K562 (cell line): ENCODE data around the gene TAS2R38. TPM values are rescaled to one million over a fixed set of nuclear protein-coding genes. Genes with fewer than 3 reads are reported as not detected.

ENCODE experiments used
- ATAC-seq: fragments of 200-7000 bp; cut with Tn5 transposase; 3 replicates; pipeline ENCODE4 v1.9.1; 2020; ENCODE audit warnings: moderate library complexity
- BruUV-seq: library from RNA; stranded (reverse); fragments of 400-500 nt; replicated peaks from 2 replicates; lab custom pipeline; 2021; lab: Mats Ljungman, UMichigan
- CTCF ChIA-PET: fragments of 300-600 bp; formaldehyde crosslinking; extraction: SDS; loops from one replicate; lab custom pipeline; 2021; ENCODE audit warnings: low intra/inter-chr PET ratio; lab: Yijun Ruan, JAX
- POLR2A ChIA-PET: fragments of 300-600, 350-650 bp; sonication (Branson Sonifier 250); formaldehyde crosslinking; extraction: SDS; loops from one replicate; lab custom pipeline; 2021; ENCODE audit warnings: antibody characterized with exemption, inconsistent platforms; lab: Yijun Ruan, JAX
- DNase-seq, 4 experiments: peaks; one replicate each; pipeline versions ENCODE4 v3.0.0 to v3.0.0-alpha.2; 2011 to 2018; ENCODE audit warnings: low spot score in 3 of 4, mixed read lengths in 3 of 4; ENCODE audit errors: extremely low read depth in 1 of 4
- FAIRE-seq: peaks from 2 replicates; lab custom pipeline; 2011; peaks lifted over from hg19 to GRCh38; lab: Jason Lieb, UNC
- H2AFZ ChIP-seq: 2 replicates; pipeline ENCODE4 v1.6.0; 2011; ENCODE audit warnings: low read depth, low read length, control low read depth, inconsistent platforms
- H3K27ac ChIP-seq: fragments of 200-600 bp; 3 replicates; pipeline ENCODE4 v1.8.0; 2011; ENCODE audit warnings: low read depth, mild to moderate bottlenecking, control low read depth, inconsistent platforms, low read length, moderate library complexity, mixed read lengths; ENCODE audit errors: extremely low read depth
- H3K27me3 ChIP-seq, 2 experiments: fragments of 300-600 bp in 1 of 2; 2 replicates in 1 of 2; 3 replicates in 1 of 2; pipeline versions ENCODE4 v1.6.0 to v1.8.0; 2011; ENCODE audit warnings: inconsistent platforms in 2 of 2, low read length in 2 of 2, mild to moderate bottlenecking in 1 of 2, mixed read lengths in 1 of 2, moderate library complexity in 1 of 2; ENCODE audit not compliant: control insufficient read depth in 2 of 2, insufficient read depth in 2 of 2
- H3K36me3 ChIP-seq: fragments of 300-600 bp; 3 replicates; pipeline ENCODE4 v1.8.0; 2011; ENCODE audit warnings: mild to moderate bottlenecking, low read length, inconsistent platforms; ENCODE audit not compliant: control insufficient read depth, insufficient read depth
- H3K4me1 ChIP-seq, 2 experiments: fragments of 200-600 bp in 1 of 2; replicated peaks in 1 of 2; 2 replicates in 1 of 2; 3 replicates in 1 of 2; pipeline versions ENCODE4 v1.5.1 to v1.8.0; 2011; ENCODE audit warnings: inconsistent platforms in 2 of 2, low read length in 2 of 2, mild to moderate bottlenecking in 1 of 2, mixed read lengths in 1 of 2, moderate library complexity in 1 of 2; ENCODE audit not compliant: control insufficient read depth in 2 of 2, insufficient read depth in 2 of 2
- H3K4me2 ChIP-seq: 2 replicates; pipeline ENCODE4 v1.6.1; 2011; ENCODE audit warnings: low read length, control low read depth, inconsistent platforms, mixed read lengths; ENCODE audit not compliant: insufficient read depth
- H3K4me3 ChIP-seq: fragments of 200-600 bp; sonication (generic), shearing (Covaris generic); 2 replicates; pipeline ENCODE4 v1.5.1; 2016; ENCODE audit warnings: control low read depth, inconsistent platforms
- H3K79me2 ChIP-seq: fragments of 200-600 bp; 3 replicates; pipeline ENCODE4 v1.8.0; 2011; ENCODE audit warnings: low read length, inconsistent platforms; ENCODE audit not compliant: control insufficient read depth, insufficient read depth
- H3K9ac ChIP-seq, 2 experiments: 2 replicates each; pipeline versions ENCODE4 v1.6.0 to v1.6.1; 2011; ENCODE audit warnings: low read depth in 2 of 2, low read length in 2 of 2, control low read depth in 1 of 2, inconsistent platforms in 1 of 2, mild to moderate bottlenecking in 1 of 2, mixed read lengths in 1 of 2; ENCODE audit not compliant: insufficient read depth in 1 of 2
- H3K9me1 ChIP-seq: one replicate; pipeline ENCODE4 v1.6.0; 2011; ENCODE audit warnings: inconsistent platforms, mild to moderate bottlenecking, low read length, moderate library complexity; ENCODE audit not compliant: control insufficient read depth, insufficient read depth
- H3K9me3 ChIP-seq: replicated peaks from 2 replicates; pipeline ENCODE4 v1.5.1; 2011; ENCODE audit warnings: low read depth, low read length, inconsistent platforms; ENCODE audit not compliant: control insufficient read depth, insufficient read depth
- H4K20me1 ChIP-seq: replicated peaks from 2 replicates; pipeline ENCODE4 v1.6.1; 2011; ENCODE audit warnings: low read length, inconsistent platforms, mixed read lengths; ENCODE audit not compliant: control insufficient read depth, insufficient read depth
- BACH1 ChIP-seq: fragments of 200-800 bp; sonication (Bioruptor generic); IDR thresholded peaks from 2 replicates; pipeline ENCODE4 v1.6.1; 2016; ENCODE audit warnings: missing genetic modification characterization, missing compliant biosample characterization
- BHLHE40 ChIP-seq: IDR thresholded peaks from 2 replicates; pipeline ENCODE4 v1.6.1; 2011; ENCODE audit warnings: low read length, improper control_type of control experiment
- IFI16 ChIP-seq: fragments of 250-450 bp; sonication (Bioruptor Pico); IDR thresholded peaks from 2 replicates; pipeline ENCODE4 v2.1.2; 2022; ENCODE audit warnings: mild to moderate bottlenecking, inconsistent platforms
- MECOM ChIP-seq: fragments of 250-450 bp; sonication (Bioruptor Pico); IDR thresholded peaks from 2 replicates; pipeline ENCODE4 v1.8.0; 2022; ENCODE audit warnings: inconsistent platforms
- RFX1 ChIP-seq: fragments of 450-650 bp; IDR thresholded peaks from 2 replicates; pipeline ENCODE4 v1.6.1; 2016; ENCODE audit warnings: mild to moderate bottlenecking, moderate library complexity
- ZFPM2 ChIP-seq: fragments of 250-450 bp; sonication (Bioruptor Pico); IDR thresholded peaks from 2 replicates; pipeline ENCODE4 v1.5.1; 2022; ENCODE audit warnings: mild to moderate bottlenecking
- ZNF644 ChIP-seq: fragments of 200-800 bp; sonication (Bioruptor generic); IDR thresholded peaks from 2 replicates; pipeline ENCODE4 v1.6.1; 2016; ENCODE audit warnings: low read depth, missing genetic modification characterization, missing compliant biosample characterization
- ZNF778 ChIP-seq: fragments of 450-650 bp; formaldehyde crosslinking; IDR thresholded peaks from 2 replicates; pipeline ENCODE4 v1.4.0; 2020; ENCODE audit warnings: mild to moderate bottlenecking, moderate library complexity
- WGBS: fragments of 100-300 bp; shearing (Covaris generic); methylation state at CpG from one replicate; pipeline ENCODE4 v1.1.6; 2016; ENCODE audit warnings: low coverage, mixed read lengths; ENCODE audit not compliant: insufficient coverage; ENCODE audit errors: missing lambda C conversion rate; 5-methylcytosine and 5-hydroxymethylcytosine counted together
- in situ Hi-C: fragments of 300-500 bp; cut with MboI; formaldehyde crosslinking; loops from 4 replicates; pipeline ENCODE4 v1.15.0; 2018; ENCODE audit warnings: inconsistent platforms, mixed read lengths
- intact Hi-C: fragments of 100-400 bp; cut with micrococcal nuclease; formaldehyde crosslinking; loops from 2 replicates; pipeline ENCODE4 v1.14.2; 2022
- polyA plus RNA-seq, 8 experiments: library from polyadenylated mRNA; depleted of rRNA in 4 of 8; stranded (reverse) in 5 of 8; unstranded in 3 of 8; fragments of >200 nt; fragmentation: Nextera tagmentation in 2 of 8; fragmentation: Illumina TruSeq in 1 of 8; extraction: Ambion mirVana in 2 of 8; extraction: Trizol in 1 of 8; gene quantifications; 2 replicates each; pipeline versions ENCODE4 v1.2.1 to v1.2.3, GENCODE V29; 2011 to 2014; ENCODE audit warnings: inconsistent platforms in 1 of 8, missing spikeins in 1 of 8
- total RNA-seq, 7 experiments: library from RNA; depleted of rRNA in 6 of 7; stranded (reverse); fragments of >200 nt in 6 of 7; fragmentation: Illumina TruSeq in 2 of 7; extraction: Trizol in 2 of 7; gene quantifications; 2 replicates each; pipeline versions ENCODE4 v1.2.1 to v1.2.3, GENCODE V29; 2011 to 2021; ENCODE audit warnings: low replicate concordance in 1 of 7

TAS2R38 gene
- total and polyA plus RNA-seq, 9 of the 15 experiments (the other 6 are each of a cell fraction or from before 2014, with no cell fraction given) = not detected

GRCh38 chr7:142000244-142000643 is 26.7 kb upstream of the TAS2R38 start:
- Histone ChIP-seq H3K4me3 (no peak overlapping the region), H3K9me1 (no peaks in the 10 kb centered on the region), H2AFZ (no peak overlapping the region), H3K4me1 (no peaks in the 10 kb centered on the region), H3K9ac (no peak overlapping the region), H3K79me2 (no peaks in the 10 kb centered on the region), H3K27me3 (no peaks in the 10 kb centered on the region), H3K27ac (no peak overlapping the region), H3K36me3 (no peaks in the 10 kb centered on the region), H4K20me1 (no peaks in the 10 kb centered on the region), H3K4me2 (no peak overlapping the region), H3K9me3 (no peaks in the 10 kb centered on the region; the same call in 1 of the 2 replicates)
- no peak for FAIRE-seq
- BruUV-seq = no TSS peak
- intact Hi-C loops (no loop called here), in situ Hi-C loops (no loop called here)
- TF ChIP-seq RFX1 (no peak), MECOM (CRISPR knock-in tag) (no peak), BACH1 (no peak), IFI16 (CRISPR knock-in tag) (no peak), ZFPM2 (no peak), ZNF644 (tag) (no peak), ZNF778 (CRISPR knock-in tag) (no peak), BHLHE40 (no peak)
- ChIA-PET POLR2A (no interaction called here), CTCF (no interaction called here)
- WGBS = 0% methylated on average over 3 of the region's 3 CpGs
- ATAC-seq = no peak
- no peak for DNase-seq
